A549 treated with dexamethasone at 1 μM for 4 hours (cell line): ENCODE data around the gene ARF1. TPM values are rescaled to one million over a fixed set of nuclear protein-coding genes. Genes with fewer than 3 reads are reported as not detected.

Experiments
- total RNA-seq: library from RNA; stranded (reverse); fragments of 200-300 nt; extraction: Qiagen RNA extraction; gene quantifications from 5 replicates; pipeline ENCODE4 v1.2.3, GENCODE V29; 2022

ARF1 gene
- 347 to 462 TPM (median 449 TPM) in 5 replicates for total RNA-seq

GRCh38 chr1:228082214-228082917, at the start of gene ARF1:
TSS of gene ARF1 (plus strand) at chr1:228082708. CDS start at chr1:228097115, 14,407 bp downstream.

DNA sequence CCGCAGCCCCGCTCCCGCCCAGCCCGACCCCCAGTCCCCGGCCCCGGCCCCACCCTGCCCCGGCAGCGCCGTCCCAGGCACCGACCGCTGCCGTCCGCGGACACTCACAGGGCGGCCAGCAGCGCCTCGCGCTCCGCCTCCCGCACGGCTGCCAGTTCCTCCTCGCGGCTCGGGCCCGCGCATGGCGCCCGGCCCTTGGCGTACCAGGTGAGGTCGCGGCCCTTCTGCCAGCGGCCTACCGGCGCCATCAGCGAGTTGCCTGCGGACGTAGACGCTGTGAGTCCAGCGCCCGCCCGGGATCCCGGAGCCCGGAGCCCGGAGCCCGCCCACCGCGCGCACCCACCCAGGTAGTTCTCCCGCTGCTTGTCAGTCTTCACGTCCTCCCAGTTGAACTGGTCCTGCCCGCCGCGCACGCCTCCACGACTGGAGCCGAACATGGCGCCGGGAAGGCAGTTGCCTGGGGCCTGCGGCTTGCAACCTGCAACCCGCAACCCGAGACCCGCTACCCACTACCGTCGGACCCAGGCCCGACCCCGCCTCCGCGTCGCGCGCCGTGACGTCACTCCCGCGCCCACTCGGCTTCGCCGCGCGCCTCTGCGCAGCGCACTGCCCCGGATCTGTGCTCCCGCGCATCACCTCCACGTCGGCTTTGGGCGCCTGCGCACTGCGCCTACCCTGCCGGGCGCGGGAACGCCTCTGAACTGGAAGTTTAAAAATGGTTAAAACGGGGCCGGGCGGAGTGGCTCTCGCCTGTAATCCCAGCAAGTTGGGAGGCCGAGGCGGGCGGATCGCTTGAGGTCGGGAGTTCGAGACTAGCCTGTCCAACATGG, 20.5 kb downstream of the ARF1 start, which contains the start of gene C1orf35:
Gene C1orf35, minus strand, starts transcription at position 535 of the 830 bp plus-strand sequence. Its CDS starts 98 bp downstream, at position 437.

DNA sequence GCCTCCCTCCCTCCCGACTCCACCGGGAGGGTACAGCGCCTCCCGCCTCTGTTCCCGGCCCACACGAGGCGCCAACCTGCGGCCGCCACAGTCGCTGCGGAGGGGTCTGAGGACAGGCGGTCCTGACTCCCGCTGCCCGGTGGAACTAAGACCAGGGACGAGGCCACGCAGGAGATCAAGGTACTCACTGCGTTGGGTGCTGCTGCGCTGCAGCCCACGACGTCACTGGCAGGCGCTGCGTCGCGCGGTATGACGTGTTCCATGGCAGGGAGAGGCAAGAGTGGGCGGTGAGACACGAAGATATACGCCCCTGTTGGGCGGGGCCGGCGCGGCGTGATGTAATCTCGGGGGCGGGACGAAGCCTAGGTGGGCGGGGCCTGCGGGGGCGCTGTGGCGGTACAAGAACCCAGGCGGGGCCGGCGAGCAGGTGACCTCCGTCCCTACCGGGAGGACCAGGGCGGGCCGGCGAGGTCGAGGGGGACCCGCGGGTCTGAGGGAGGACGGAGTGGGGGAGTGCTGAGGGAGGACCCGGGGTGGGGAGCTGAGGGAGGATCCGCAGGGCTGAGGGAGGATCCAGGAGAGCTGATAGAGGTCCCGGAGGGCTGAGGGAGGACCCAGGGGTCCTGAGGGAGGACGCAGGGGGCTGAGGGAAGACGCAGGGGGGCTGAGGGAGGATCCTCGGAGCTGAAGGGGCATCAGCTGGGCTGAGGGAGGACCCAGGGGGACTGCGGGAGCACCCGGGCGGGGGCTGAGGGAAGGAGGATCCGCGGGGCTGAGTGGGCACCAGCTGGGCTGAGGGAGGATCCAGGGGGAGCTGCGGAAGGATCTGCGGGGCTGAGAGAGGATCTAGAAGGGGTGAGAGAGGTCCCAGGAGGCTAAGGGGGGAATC, 26.8 kb downstream of the ARF1 start, which contains the start of gene MRPL55:
Gene MRPL55, minus strand, starts transcription at position 227 of the 889 bp plus-strand sequence. CDS start 1,039 bp downstream, outside the sequence.

DNA sequence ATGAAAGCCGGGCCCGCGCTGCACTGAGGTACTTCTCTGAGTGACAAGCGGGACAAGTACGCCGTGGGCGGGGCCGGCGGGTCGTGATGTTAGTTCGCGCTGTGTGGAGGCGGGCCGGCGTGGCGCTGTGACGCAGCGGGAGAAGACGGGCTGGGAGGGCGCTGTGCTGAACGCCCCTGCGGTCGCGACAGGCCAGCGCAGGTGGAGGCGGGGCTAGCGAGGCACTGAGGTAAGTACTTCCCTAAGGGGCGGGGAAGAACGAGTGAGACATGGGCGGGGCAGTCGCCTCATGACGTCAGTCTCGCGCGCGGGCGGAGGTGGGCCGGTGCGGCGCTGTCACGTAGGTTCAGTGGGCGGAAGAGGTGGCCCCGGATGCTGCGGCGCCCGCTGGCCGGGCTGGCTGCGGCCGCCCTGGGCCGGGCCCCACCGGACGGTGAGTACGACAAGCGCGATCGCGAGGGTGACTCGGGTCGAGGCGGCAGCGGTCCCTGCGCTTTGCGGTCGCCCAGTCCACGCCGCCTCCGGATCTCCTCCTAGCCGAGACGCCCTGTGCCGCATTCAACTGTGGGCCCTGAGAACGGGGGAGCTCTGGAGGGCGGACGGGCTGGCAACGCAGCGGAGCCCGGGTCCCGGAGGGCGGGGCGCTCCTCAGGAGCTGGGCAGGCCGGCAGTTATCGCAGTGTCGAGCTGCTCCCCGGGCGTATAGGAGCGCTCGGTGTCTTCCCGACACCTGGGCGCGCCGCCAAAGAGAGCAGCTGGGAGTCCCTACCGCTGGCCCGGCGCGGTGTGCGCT, 57.6 kb downstream of the ARF1 start, which contains the start of gene GUK1:
Gene GUK1, plus strand, starts transcription at position 349 of the 793 bp plus-strand sequence. Its CDS starts 24 bp downstream, at position 373.

Other genes with a start within 250 kb of the ARF1 start
- gene WNT9A, start 134.8 kb upstream of the ARF1 start, total RNA-seq: 5.0 to 6.7 TPM (median 5.7 TPM) in 5 replicates
- 0.02 to 0.07 TPM (median 0.04 TPM) in 4 of 5 replicates, not detected in the other for gene WNT3A, start 75.7 kb upstream of the ARF1 start, total RNA-seq
- gene C1orf35, start 20.6 kb downstream of the ARF1 start, total RNA-seq: 29.6 to 36.8 TPM (median 33.9 TPM) in 5 replicates
- 66.7 to 74.9 TPM (median 69.3 TPM) in 5 replicates for gene MRPL55, start 26.6 kb downstream of the ARF1 start, total RNA-seq
- gene GUK1, start 57.6 kb downstream of the ARF1 start, total RNA-seq: 108 to 153 TPM (median 145 TPM) in 5 replicates
- 0.14 to 0.47 TPM (median 0.27 TPM) in 5 replicates for gene GJC2, start 67.2 kb downstream of the ARF1 start, total RNA-seq
- 2.8 to 5.7 TPM (median 5.1 TPM) in 5 replicates for gene IBA57, start 83.1 kb downstream of the ARF1 start, total RNA-seq
- 2.2 to 6.7 TPM (median 4.3 TPM) in 5 replicates for gene OBSCN, start 125.3 kb downstream of the ARF1 start, total RNA-seq